ENCODE measurements around the gene CACFD1. TPM values are rescaled to one million over a fixed set of nuclear protein-coding genes. Genes with fewer than 3 reads are reported as not detected.

The CACFD1 gene
- total RNA-seq, 1 donor: 2.3 TPM

GRCh38 chr9:133453651-133454050 lies 6.1 kb upstream of the CACFD1 start:
- Histone ChIP-seq H3K4me3 (ENCODE audit: low read length) (no peak overlapping the region), H3K27me3 (ENCODE audit: insufficient read depth, low read length) (no peaks in the 10 kb centered on the region), H3K9me3 (ENCODE audit: low read depth, low read length) (no peaks in the 10 kb centered on the region), H3K4me1 (ENCODE audit: insufficient read depth, low read length) (peaks cover under 1% of the 10 kb centered on the region)

DNA sequence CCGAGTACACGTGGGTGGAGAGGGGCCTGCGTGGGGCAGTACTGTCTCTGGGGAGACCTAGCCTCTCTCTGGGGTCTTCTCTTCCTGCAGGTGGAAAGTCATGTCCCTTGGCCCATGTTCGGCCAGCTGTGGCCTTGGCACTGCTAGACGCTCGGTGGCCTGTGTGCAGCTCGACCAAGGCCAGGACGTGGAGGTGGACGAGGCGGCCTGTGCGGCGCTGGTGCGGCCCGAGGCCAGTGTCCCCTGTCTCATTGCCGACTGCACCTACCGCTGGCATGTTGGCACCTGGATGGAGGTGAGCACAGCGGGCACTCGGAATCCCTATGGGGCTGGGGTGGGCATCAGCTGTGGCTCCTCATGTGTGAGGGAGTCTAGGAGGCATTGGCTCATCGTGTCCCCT lies 5.5 kb upstream of the CACFD1 start:
- Histone ChIP-seq H3K27me3 (ENCODE audit: insufficient read depth, low read length) (no peaks in the 10 kb centered on the region), H3K4me3 (ENCODE audit: low read length) (no peak overlapping the region), H3K9me3 (ENCODE audit: low read depth, low read length) (no peaks in the 10 kb centered on the region), H3K4me1 (ENCODE audit: insufficient read depth, low read length) (peaks cover 8% of the 10 kb centered on the region)

- H3K9me3 ChIP-seq (ENCODE audit: low read depth, low read length): no peaks in the 10 kb centered on the region
- peaks cover 9% of the 10 kb centered on the region for H3K4me1 ChIP-seq (ENCODE audit: insufficient read depth, low read length)
- no peak overlapping the region for H3K4me3 ChIP-seq (ENCODE audit: low read length)
- no peaks in the 10 kb centered on the region for H3K27me3 ChIP-seq (ENCODE audit: insufficient read depth, low read length)
Measured at GRCh38 chr9:133454943-133455673, 4.7 kb upstream of the CACFD1 start.

GRCh38 chr9:133455936-133456335 lies 3.8 kb upstream of the CACFD1 start:
- Histone ChIP-seq H3K9me3 (ENCODE audit: low read depth, low read length) (no peaks in the 10 kb centered on the region), H3K4me3 (ENCODE audit: low read length) (no peak overlapping the region), H3K4me1 (ENCODE audit: insufficient read depth, low read length) (peaks cover 15% of the 10 kb centered on the region), H3K27me3 (ENCODE audit: insufficient read depth, low read length) (no peaks in the 10 kb centered on the region)

GRCh38 chr9:133456409-133456808 lies 3.4 kb upstream of the CACFD1 start:
- Histone ChIP-seq H3K4me3 (ENCODE audit: low read length) (no peak overlapping the region), H3K4me1 (ENCODE audit: insufficient read depth, low read length) (peaks cover 16% of the 10 kb centered on the region), H3K27me3 (ENCODE audit: insufficient read depth, low read length) (no peaks in the 10 kb centered on the region), H3K9me3 (ENCODE audit: low read depth, low read length) (no peaks in the 10 kb centered on the region)

- Histone ChIP-seq H3K4me1 (ENCODE audit: insufficient read depth, low read length) (peaks cover 16% of the 10 kb centered on the region), H3K9me3 (ENCODE audit: low read depth, low read length) (no peaks in the 10 kb centered on the region), H3K4me3 (ENCODE audit: low read length) (no peak overlapping the region), H3K27me3 (ENCODE audit: insufficient read depth, low read length) (no peaks in the 10 kb centered on the region)
Measured at GRCh38 chr9:133457233-133457632, 2.5 kb upstream of the CACFD1 start.

DNA sequence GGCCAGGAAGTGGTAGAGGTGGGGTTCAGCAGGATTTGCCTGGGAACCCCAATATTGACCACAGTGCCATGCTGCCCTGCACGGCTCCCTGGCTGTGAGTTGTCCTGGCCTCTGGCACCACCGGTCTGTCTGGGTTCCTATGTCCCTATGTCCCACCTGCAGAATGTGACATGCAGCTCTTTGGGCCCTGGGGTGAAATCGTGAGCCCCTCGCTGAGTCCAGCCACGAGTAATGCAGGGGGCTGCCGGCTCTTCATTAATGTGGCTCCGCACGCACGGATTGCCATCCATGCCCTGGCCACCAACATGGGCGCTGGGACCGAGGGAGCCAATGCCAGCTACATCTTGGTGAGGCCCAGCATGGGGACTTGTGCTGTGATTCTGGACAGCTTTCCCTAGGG lies 2.0 kb upstream of the CACFD1 start:
- H3K27me3 ChIP-seq (ENCODE audit: insufficient read depth, low read length): no peaks in the 10 kb centered on the region
- H3K4me1 ChIP-seq (ENCODE audit: insufficient read depth, low read length): peaks cover 16% of the 10 kb centered on the region
- no peaks in the 10 kb centered on the region for H3K9me3 ChIP-seq (ENCODE audit: low read depth, low read length)
- H3K4me3 ChIP-seq (ENCODE audit: low read length): no peak overlapping the region

DNA sequence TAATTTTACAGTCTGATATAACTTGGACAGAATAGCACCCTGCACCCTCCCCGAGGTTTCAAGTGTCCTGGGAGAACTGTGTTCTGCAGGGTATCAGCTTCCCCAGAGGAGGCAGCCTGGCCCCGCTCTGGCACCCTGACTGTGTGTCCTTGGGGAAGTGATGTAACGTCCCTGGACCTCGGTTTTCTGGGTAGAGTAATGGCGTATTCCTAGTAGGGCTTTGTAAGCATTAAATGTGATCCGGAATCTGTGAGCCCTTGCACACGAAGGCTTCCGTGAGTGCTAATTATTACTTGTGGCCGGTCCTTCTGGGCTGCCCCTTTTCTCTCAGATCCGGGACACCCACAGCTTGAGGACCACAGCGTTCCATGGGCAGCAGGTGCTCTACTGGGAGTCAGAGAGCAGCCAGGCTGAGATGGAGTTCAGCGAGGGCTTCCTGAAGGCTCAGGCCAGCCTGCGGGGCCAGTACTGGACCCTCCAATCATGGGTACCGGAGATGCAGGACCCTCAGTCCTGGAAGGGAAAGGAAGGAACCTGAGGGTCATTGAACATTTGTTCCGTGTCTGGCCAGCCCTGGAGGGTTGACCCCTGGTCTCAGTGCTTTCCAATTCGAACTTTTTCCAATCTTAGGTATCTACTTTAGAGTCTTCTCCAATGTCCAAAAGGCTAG lies 1.0 kb upstream of the CACFD1 start:
- Histone ChIP-seq H3K4me1 (ENCODE audit: insufficient read depth, low read length) (peaks cover 16% of the 10 kb centered on the region), H3K9me3 (ENCODE audit: low read depth, low read length) (no peaks in the 10 kb centered on the region), H3K4me3 (ENCODE audit: low read length) (no peak overlapping the region), H3K27me3 (ENCODE audit: insufficient read depth, low read length) (no peaks in the 10 kb centered on the region)

GRCh38 chr9:133460405-133461175 lies 812 bp downstream of the CACFD1 start:
- Histone ChIP-seq H3K9me3 (ENCODE audit: low read depth, low read length) (no peaks in the 10 kb centered on the region), H3K4me1 (ENCODE audit: insufficient read depth, low read length) (peaks cover 16% of the 10 kb centered on the region), H3K4me3 (ENCODE audit: low read length) (peak overlapping the region; percentile 59), H3K27me3 (ENCODE audit: insufficient read depth, low read length) (no peaks in the 10 kb centered on the region)

DNA sequence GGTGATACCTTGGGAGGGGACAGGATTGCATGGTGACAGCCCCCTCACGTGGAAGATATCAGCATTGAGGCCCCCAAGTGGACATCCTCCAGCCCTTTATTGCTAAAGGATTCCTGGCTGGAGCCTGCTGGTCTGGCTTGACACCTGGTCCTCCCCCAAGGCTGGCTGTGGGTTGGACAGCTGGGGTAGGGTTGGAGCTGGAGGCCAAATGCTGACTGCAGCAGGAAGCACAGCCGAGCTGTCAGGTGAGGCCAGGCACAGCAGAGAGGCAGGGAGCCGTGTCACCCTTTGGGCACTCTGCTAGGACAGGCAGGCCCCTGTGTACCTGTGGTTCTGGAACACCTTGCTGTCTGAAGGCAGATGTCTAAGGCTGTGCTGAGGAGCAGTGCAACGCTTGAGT lies 2.2 kb downstream of the CACFD1 start:
- Histone ChIP-seq H3K4me3 (ENCODE audit: low read length) (no peak overlapping the region), H3K9me3 (ENCODE audit: low read depth, low read length) (no peaks in the 10 kb centered on the region), H3K4me1 (ENCODE audit: insufficient read depth, low read length) (peaks cover 16% of the 10 kb centered on the region), H3K27me3 (ENCODE audit: insufficient read depth, low read length) (no peaks in the 10 kb centered on the region)

DNA sequence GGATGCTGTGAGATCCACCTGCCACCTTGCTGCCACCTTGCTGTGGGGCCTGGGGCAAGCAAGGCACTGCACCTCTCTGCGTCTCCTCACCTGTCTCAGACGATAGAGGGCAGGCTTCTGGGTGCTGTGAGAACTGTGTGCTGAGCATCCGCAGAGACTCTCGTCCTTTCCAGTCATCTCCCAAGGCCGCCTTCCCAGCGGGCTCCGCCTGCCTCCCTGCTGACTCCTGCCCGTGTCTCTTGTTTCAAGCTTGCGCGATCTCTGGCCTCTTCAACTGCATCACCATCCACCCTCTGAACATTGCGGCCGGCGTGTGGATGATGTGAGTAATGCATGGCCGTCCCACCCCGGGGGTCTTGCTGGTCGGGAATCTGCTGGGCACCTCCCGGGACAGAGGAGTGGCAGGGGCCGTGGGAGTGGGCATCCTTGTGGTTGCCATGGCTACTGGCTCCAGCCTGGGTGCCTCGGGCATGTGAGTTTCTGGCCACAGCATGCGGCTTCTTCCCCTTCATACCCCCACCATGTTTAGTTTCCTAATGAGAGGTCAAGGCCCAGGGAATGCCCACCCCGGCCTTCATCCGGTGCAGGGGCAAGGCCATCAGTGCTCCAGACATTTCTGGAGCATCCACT lies 3.6 kb downstream of the CACFD1 start:
- no peak overlapping the region for H3K4me3 ChIP-seq (ENCODE audit: low read length)
- H3K4me1 ChIP-seq (ENCODE audit: insufficient read depth, low read length): peaks cover 16% of the 10 kb centered on the region
- no peaks in the 10 kb centered on the region for H3K27me3 ChIP-seq (ENCODE audit: insufficient read depth, low read length)
- no peaks in the 10 kb centered on the region for H3K9me3 ChIP-seq (ENCODE audit: low read depth, low read length)

GRCh38 chr9:133463864-133464615 lies 4.3 kb downstream of the CACFD1 start:
- Histone ChIP-seq H3K4me3 (ENCODE audit: low read length) (no peak overlapping the region), H3K27me3 (ENCODE audit: insufficient read depth, low read length) (no peaks in the 10 kb centered on the region), H3K9me3 (ENCODE audit: low read depth, low read length) (no peaks in the 10 kb centered on the region), H3K4me1 (ENCODE audit: insufficient read depth, low read length) (peaks cover 11% of the 10 kb centered on the region)

GRCh38 chr9:133464638-133465037 lies 4.9 kb downstream of the CACFD1 start:
- Histone ChIP-seq H3K27me3 (ENCODE audit: insufficient read depth, low read length) (no peaks in the 10 kb centered on the region), H3K9me3 (ENCODE audit: low read depth, low read length) (no peaks in the 10 kb centered on the region), H3K4me3 (ENCODE audit: low read length) (no peak overlapping the region), H3K4me1 (ENCODE audit: insufficient read depth, low read length) (peaks cover 7% of the 10 kb centered on the region)

DNA sequence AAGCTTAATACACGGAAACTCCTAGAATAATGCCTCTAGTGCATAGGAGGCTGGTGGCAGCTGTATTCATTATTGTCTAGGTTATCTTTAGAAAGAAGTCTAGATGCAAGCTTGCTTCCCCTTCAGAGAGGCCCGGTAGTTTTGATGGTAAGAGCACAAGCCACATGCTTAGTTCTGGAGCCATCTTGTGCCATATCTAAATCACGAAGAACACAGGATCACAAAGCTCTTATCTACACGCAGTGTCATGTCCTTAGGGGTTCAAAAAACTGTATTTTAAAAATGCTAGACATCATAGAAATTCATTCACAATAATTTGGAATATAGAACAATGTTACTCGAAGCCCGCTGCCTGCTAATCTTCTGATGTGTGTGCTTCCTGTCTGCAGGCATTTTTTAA lies 6.2 kb downstream of the CACFD1 start:
- Histone ChIP-seq H3K27me3 (ENCODE audit: insufficient read depth, low read length) (no peaks in the 10 kb centered on the region), H3K9me3 (ENCODE audit: low read depth, low read length) (no peaks in the 10 kb centered on the region), H3K4me3 (ENCODE audit: low read length) (no peak overlapping the region), H3K4me1 (ENCODE audit: insufficient read depth, low read length) (peaks cover 5% of the 10 kb centered on the region)
